Measurements from ENCODE around the gene PANK2.

- TF ChIP-seq CTCF (IDR thresholded peaks at IDR 0.05; ENCODE audit: borderline replicate concordance, extremely low read depth, low read length, poor library complexity, severe bottlenecking): no peak
- no peak for TF ChIP-seq EZH2 (IDR thresholded peaks at IDR 0.05; ENCODE audit: borderline replicate concordance, low read depth, low read length, severe bottlenecking)
Observed at GRCh38 chr20:3846378-3846739, 42.8 kb upstream of the PANK2 start.
